SU-DHL-6 (cell line): ENCODE measurements around the gene BAD.

ENCODE experiments used
- H2AFZ ChIP-seq: fragments of 200-600 bp; sonication (generic); 2 replicates; pipeline ENCODE4 v1.6.1; 2014; ENCODE audit warnings: low read depth, mild to moderate bottlenecking, moderate library complexity, mixed read lengths, antibody characterized with exemption, low read length; ENCODE audit not compliant: severe bottlenecking
- H3F3A ChIP-seq: fragments of 200-600 bp; shearing (Covaris generic); 2 replicates; pipeline ENCODE4 v1.6.0; 2016; ENCODE audit warnings: antibody characterized with exemption, mild to moderate bottlenecking; ENCODE audit not compliant: insufficient read depth
- H3K27ac ChIP-seq: fragments of 200-600 bp; sonication (generic); 2 replicates; pipeline ENCODE4 v1.5.1; 2016; ENCODE audit warnings: low read depth, mild to moderate bottlenecking, low read length, moderate library complexity, mixed read lengths
- H3K27me3 ChIP-seq: fragments of 200-600 bp; sonication (generic), shearing (Covaris generic); 2 replicates; pipeline ENCODE4 v1.6.0; 2014; ENCODE audit warnings: mild to moderate bottlenecking, low read length
- H3K36me3 ChIP-seq: fragments of 200-600 bp; sonication (generic); 2 replicates; pipeline ENCODE4 v1.6.1; 2014; ENCODE audit warnings: mild to moderate bottlenecking, low read length, mixed read lengths
- H3K4me2 ChIP-seq: fragments of 300-600, 200-600 bp; shearing (Covaris generic), sonication (generic); 2 replicates; pipeline ENCODE4 v1.6.0; 2014; ENCODE audit warnings: low read length, low read depth, mild to moderate bottlenecking; ENCODE audit not compliant: poor library complexity, severe bottlenecking
- H3K4me3 ChIP-seq: fragments of 200-600 bp; sonication (generic); 2 replicates; pipeline ENCODE4 v1.5.1; 2014; ENCODE audit warnings: antibody characterized with exemption, low read length, mild to moderate bottlenecking, mixed read lengths; ENCODE audit not compliant: insufficient read depth, poor library complexity, severe bottlenecking
- H3K79me2 ChIP-seq: fragments of 200-600 bp; sonication (generic); 2 replicates; pipeline ENCODE4 v1.6.1; 2014; ENCODE audit warnings: mild to moderate bottlenecking, low read length, moderate library complexity; ENCODE audit not compliant: insufficient read depth
- H3K9ac ChIP-seq: fragments of 200-600 bp; sonication (generic); 2 replicates; pipeline ENCODE4 v1.7.0; 2014; ENCODE audit warnings: mild to moderate bottlenecking, low read length
- H3K9me2 ChIP-seq: fragments of 200-600 bp; sonication (generic); replicated peaks from 2 replicates; pipeline ENCODE4 v1.6.1; 2014; ENCODE audit warnings: low read length; ENCODE audit not compliant: insufficient read depth
- H3K9me3 ChIP-seq: fragments of 200-600 bp; sonication (generic); 2 replicates; pipeline ENCODE4 v1.6.1; 2014; ENCODE audit warnings: low read length, mixed read lengths; ENCODE audit not compliant: insufficient read depth
- H4K20me1 ChIP-seq: fragments of 200-600 bp; sonication (generic); 2 replicates; pipeline ENCODE4 v1.6.1; 2014; ENCODE audit warnings: low read depth, mild to moderate bottlenecking, antibody characterized with exemption, low read length, moderate library complexity, mixed read lengths
- EZH2phosphoT487 ChIP-seq: fragments of 200-600 bp; sonication (generic), shearing (Covaris generic); conservative IDR thresholded peaks from 2 replicates; pipeline ENCODE4 v1.6.1; 2018; ENCODE audit warnings: mild to moderate bottlenecking, antibody characterized with exemption, low read length, moderate library complexity, mixed read lengths
- TF ChIP-seq, protein P1 (sequence below): fragments of 200-600 bp; sonication (generic); IDR thresholded peaks from one replicate; pipeline ENCODE4 v1.5.1; 2017; ENCODE audit warnings: antibody characterized with exemption, mild to moderate bottlenecking, low read length, moderate library complexity; ENCODE audit not compliant: insufficient read depth, poor library complexity, severe bottlenecking

Gene BAD

DNA sequence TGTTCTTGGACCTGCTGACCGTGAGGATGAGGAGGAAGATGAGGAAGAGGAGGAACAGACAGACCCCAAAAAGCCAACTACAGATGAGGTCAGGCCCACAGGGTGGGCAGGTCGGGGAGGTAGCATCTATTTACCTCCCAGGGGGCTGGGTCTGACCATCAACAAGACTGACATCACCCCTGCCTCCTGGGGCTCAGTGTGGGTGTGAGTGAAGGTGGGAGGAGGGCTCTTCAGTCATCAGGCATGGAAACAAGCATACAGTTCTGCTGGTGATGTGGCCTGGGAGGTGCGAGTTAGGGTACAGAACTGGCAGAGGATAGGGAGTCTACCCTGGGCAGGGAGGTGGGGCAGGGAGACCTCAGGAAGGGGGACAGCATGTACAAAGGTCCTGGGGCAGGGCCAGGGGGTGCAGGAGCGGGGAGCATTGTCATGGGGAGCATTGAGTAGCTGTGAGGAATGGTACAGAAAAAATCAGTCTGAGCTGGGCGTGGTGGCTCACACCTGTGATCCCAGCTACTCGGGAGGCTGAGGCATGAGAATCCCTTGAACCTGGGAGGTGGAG lies 24.2 kb downstream of the BAD start:
- Histone ChIP-seq H3K36me3 (no peaks in the 10 kb centered on the region), H4K20me1 (no peaks in the 10 kb centered on the region), H3K79me2 (no peaks in the 10 kb centered on the region)

DNA sequence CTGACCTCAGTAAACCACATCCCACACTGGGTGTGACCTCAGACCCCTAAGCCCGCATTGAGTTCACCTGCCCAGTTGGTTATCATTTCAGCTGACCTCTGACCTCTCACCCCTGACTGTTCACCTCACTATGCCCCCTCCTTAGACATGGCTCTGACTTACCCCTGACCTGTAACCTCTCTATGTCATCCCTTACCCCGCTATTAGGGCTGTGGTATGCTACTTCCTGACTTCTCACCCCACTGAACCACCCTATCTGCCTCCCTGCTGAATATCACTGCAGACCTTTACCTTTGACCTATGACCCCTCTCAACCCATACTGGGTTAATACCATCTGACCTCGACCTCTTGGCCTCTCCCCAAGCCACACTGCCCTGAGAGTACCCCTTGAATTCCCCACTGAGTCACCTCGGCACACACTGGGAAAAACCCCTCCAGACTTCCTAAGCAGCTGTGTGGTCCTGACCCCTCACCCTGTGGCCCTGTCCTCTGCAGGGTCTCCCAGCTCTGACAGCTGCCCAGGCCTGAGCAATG lies 24.9 kb downstream of the BAD start:
- Histone ChIP-seq H3K36me3 (no peaks in the 10 kb centered on the region), H3K9ac (no peak overlapping the region), H2AFZ (no peak overlapping the region), H4K20me1 (no peaks in the 10 kb centered on the region), H3K9me3 (no peaks in the 10 kb centered on the region), H3K9me2 (no peaks in the 10 kb centered on the region), H3F3A (no peaks in the 10 kb centered on the region), H3K4me3 (no peak overlapping the region), H3K27ac (no peak overlapping the region), H3K4me2 (no peak overlapping the region), H3K79me2 (no peaks in the 10 kb centered on the region), H3K27me3 (no peaks in the 10 kb centered on the region)
- no peak for TF ChIP-seq EZH2phosphoT487
- TF ChIP-seq, protein P1, sequence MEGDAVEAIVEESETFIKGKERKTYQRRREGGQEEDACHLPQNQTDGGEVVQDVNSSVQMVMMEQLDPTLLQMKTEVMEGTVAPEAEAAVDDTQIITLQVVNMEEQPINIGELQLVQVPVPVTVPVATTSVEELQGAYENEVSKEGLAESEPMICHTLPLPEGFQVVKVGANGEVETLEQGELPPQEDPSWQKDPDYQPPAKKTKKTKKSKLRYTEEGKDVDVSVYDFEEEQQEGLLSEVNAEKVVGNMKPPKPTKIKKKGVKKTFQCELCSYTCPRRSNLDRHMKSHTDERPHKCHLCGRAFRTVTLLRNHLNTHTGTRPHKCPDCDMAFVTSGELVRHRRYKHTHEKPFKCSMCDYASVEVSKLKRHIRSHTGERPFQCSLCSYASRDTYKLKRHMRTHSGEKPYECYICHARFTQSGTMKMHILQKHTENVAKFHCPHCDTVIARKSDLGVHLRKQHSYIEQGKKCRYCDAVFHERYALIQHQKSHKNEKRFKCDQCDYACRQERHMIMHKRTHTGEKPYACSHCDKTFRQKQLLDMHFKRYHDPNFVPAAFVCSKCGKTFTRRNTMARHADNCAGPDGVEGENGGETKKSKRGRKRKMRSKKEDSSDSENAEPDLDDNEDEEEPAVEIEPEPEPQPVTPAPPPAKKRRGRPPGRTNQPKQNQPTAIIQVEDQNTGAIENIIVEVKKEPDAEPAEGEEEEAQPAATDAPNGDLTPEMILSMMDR = no peak

More for the DNA sequence above, 24.2 kb downstream of the BAD start:
- no peak for TF ChIP-seq EZH2phosphoT487
- TF ChIP-seq, protein P1 = no peak
- Histone ChIP-seq H3K9me2 (no peaks in the 10 kb centered on the region), H3K9me3 (no peaks in the 10 kb centered on the region), H3K27me3 (no peaks in the 10 kb centered on the region), H3K4me2 (no peak overlapping the region), H3F3A (no peaks in the 10 kb centered on the region), H3K9ac (no peak overlapping the region), H3K4me3 (no peak overlapping the region), H2AFZ (no peak overlapping the region), H3K27ac (no peak overlapping the region)

DNA sequence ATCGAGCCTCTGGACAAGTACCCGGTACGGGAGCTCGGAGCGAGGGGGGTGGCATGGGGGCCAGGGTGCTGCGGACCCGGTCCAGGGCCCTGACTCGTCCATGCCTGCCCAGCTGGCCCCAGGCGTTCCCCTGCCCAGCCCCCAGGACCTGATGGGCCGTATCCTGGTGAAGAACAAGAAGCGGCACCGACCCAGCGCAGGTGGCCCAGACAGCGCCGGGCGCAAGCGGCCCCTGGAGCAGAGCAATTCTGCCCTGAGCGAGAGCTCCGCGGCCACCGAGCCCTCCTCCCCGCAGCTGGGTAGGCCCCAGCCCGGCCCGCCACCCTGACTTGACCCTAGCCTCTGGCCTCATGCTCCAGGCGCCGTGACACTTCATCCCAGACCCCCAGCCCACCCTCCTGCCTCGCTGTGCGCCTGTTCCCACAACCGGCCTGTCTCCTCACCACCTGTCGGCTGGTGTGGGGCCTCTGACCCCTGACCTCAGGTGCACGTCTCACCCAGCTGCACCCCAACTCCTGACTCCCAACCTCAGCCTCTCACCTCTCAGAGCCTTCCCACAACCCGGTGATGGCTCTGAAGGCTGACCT lies 25.4 kb downstream of the BAD start:
- Histone ChIP-seq H3K36me3 (no peaks in the 10 kb centered on the region), H3K27me3 (no peaks in the 10 kb centered on the region), H3K9me3 (no peaks in the 10 kb centered on the region), H3F3A (no peaks in the 10 kb centered on the region), H2AFZ (no peak overlapping the region), H3K79me2 (no peaks in the 10 kb centered on the region), H3K4me3 (no peak overlapping the region), H3K27ac (no peak overlapping the region), H4K20me1 (no peaks in the 10 kb centered on the region), H3K4me2 (no peak overlapping the region), H3K9ac (no peak overlapping the region), H3K9me2 (no peaks in the 10 kb centered on the region)
- no peak for TF ChIP-seq EZH2phosphoT487
- TF ChIP-seq, protein P1 = no peak
